NT2/D1 (cell line): ENCODE data around the gene VPS45.

Source experiments
- DNase-seq: peaks from one replicate; pipeline ENCODE4 v3.0.0-alpha.2; 2011; ENCODE audit warnings: low read depth, low spot score
- H3K27me3 ChIP-seq: 2 replicates; pipeline ENCODE4 v1.6.0; 2011; ENCODE audit warnings: mild to moderate bottlenecking; ENCODE audit not compliant: insufficient read length, insufficient read depth
- H3K36me3 ChIP-seq: 2 replicates; pipeline ENCODE4 v1.6.1; 2011; ENCODE audit warnings: mild to moderate bottlenecking, low read length, mixed read lengths; ENCODE audit not compliant: insufficient read depth, insufficient read length
- H3K4me1 ChIP-seq: 2 replicates; pipeline ENCODE4 v1.5.1; 2011; ENCODE audit not compliant: insufficient read depth, insufficient read length
- H3K4me3 ChIP-seq: 2 replicates; pipeline ENCODE4 v1.5.1; 2011; ENCODE audit warnings: low read depth; ENCODE audit not compliant: insufficient read length
- H3K9ac ChIP-seq: 2 replicates; pipeline ENCODE4 v1.6.0; 2011; ENCODE audit warnings: low read depth; ENCODE audit not compliant: insufficient read length
- H3K9me3 ChIP-seq: 2 replicates; pipeline ENCODE4 v1.5.1; 2011; ENCODE audit warnings: mild to moderate bottlenecking, low read length; ENCODE audit not compliant: insufficient read depth
- SUZ12 ChIP-seq: IDR thresholded peaks from 2 replicates; pipeline ENCODE4 v1.6.1; 2011; ENCODE audit not compliant: insufficient read length, insufficient read depth; ENCODE audit errors: extremely low read depth
- YY1 ChIP-seq: IDR thresholded peaks from 2 replicates; pipeline ENCODE4 v1.6.1; 2011; ENCODE audit not compliant: insufficient read length, insufficient read depth
- ZNF274 ChIP-seq: IDR thresholded peaks from 2 replicates; pipeline ENCODE4 v1.6.1; 2011; ENCODE audit warnings: mild to moderate bottlenecking, low read depth, low read length

VPS45 gene

GRCh38 chr1:150148837-150149270 lies 81.3 kb downstream of the VPS45 start:
- DNase-seq, result no peak
- H3K9me3 ChIP-seq, result no peaks in the 10 kb centered on the region
- H3K27me3 ChIP-seq, result peaks cover 24% of the 10 kb centered on the region
- TF ChIP-seq SUZ12, result no peak
- no peak for TF ChIP-seq ZNF274
- no peak for TF ChIP-seq YY1
- peak overlapping the region; percentile 75 for H3K9ac ChIP-seq
- H3K4me3 ChIP-seq, result peak overlapping the region; percentile 48
- H3K4me1 ChIP-seq, result peaks cover 7% of the 10 kb centered on the region
- peaks cover 26% of the 10 kb centered on the region for H3K36me3 ChIP-seq

GRCh38 chr1:150149271-150150132 lies 81.9 kb downstream of the VPS45 start, which contains the start of gene PLEKHO1:
TSS of gene PLEKHO1 (plus strand) at chr1:150149916. CDS start at chr1:150150258, 342 bp downstream.
- Histone ChIP-seq H3K27me3 (peaks cover 24% of the 10 kb centered on the region), H3K9me3 (no peaks in the 10 kb centered on the region), H3K4me1 (peaks cover 7% of the 10 kb centered on the region), H3K4me3 (peak within 1 kb of the TSS; percentile 48), H3K9ac (peak within 1 kb of the TSS; percentile 75), H3K36me3 (peaks cover 33% of the 10 kb centered on the region)
- TF ChIP-seq YY1 (no peak), SUZ12 (no peak), ZNF274 (no peak)
- no peak for DNase-seq

GRCh38 chr1:150150133-150151021 lies 82.8 kb downstream of the VPS45 start:
- H3K36me3 ChIP-seq, result peaks cover 42% of the 10 kb centered on the region
- DNase-seq, result no peak
- H3K4me1 ChIP-seq, result peaks cover 7% of the 10 kb centered on the region
- TF ChIP-seq ZNF274 (no peak), YY1 (no peak), SUZ12 (no peak)
- H3K9ac ChIP-seq, result peak overlapping the region; percentile 75
- H3K4me3 ChIP-seq, result peak overlapping the region; percentile 48
- peaks cover 24% of the 10 kb centered on the region for H3K27me3 ChIP-seq
- no peaks in the 10 kb centered on the region for H3K9me3 ChIP-seq

- Histone ChIP-seq H3K27me3 (peaks cover 24% of the 10 kb centered on the region), H3K36me3 (peaks cover 53% of the 10 kb centered on the region), H3K9me3 (no peaks in the 10 kb centered on the region), H3K9ac (peak overlapping the region; percentile 75), H3K4me1 (peaks cover 7% of the 10 kb centered on the region), H3K4me3 (peak overlapping the region; percentile 48)
- no peak for DNase-seq
- TF ChIP-seq YY1 (no peak), SUZ12 (no peak), ZNF274 (no peak)
Measured at GRCh38 chr1:150151291-150152181, 84.0 kb downstream of the VPS45 start.

GRCh38 chr1:150152182-150152536 lies 84.6 kb downstream of the VPS45 start:
- H3K9ac ChIP-seq, result no peak overlapping the region
- H3K36me3 ChIP-seq, result peaks cover 59% of the 10 kb centered on the region
- no peak overlapping the region for H3K4me3 ChIP-seq
- peaks cover 7% of the 10 kb centered on the region for H3K4me1 ChIP-seq
- TF ChIP-seq ZNF274 (no peak), YY1 (no peak), SUZ12 (no peak)
- H3K27me3 ChIP-seq, result peaks cover 21% of the 10 kb centered on the region
- no peaks in the 10 kb centered on the region for H3K9me3 ChIP-seq
- no peak for DNase-seq

- Histone ChIP-seq H3K4me3 (no peak overlapping the region), H3K36me3 (peaks cover 67% of the 10 kb centered on the region), H3K4me1 (peaks cover 7% of the 10 kb centered on the region), H3K9ac (no peak overlapping the region), H3K27me3 (peaks cover 17% of the 10 kb centered on the region), H3K9me3 (no peaks in the 10 kb centered on the region)
- no peak for TF ChIP-seq ZNF274
- no peak for TF ChIP-seq YY1
- TF ChIP-seq SUZ12, result no peak
- DNase-seq, result no peak
Measured at GRCh38 chr1:150152772-150153456, 85.3 kb downstream of the VPS45 start.
